ENCODE measurements around the gene HELZ.

Gene HELZ

GRCh38 chr17:67035131-67036083 lies 209.6 kb downstream of the HELZ start:
- H3K9me3 ChIP-seq = no peaks in the 10 kb centered on the region
- H3K4me1 ChIP-seq = no peaks in the 10 kb centered on the region
- H3K27me3 ChIP-seq (ENCODE audit: low read depth) = no peaks in the 10 kb centered on the region
- no peak for DNase-seq (ENCODE audit: low spot score in 2 of 2)
- H3K36me3 ChIP-seq (replicated peaks) = no peaks in the 10 kb centered on the region
- in situ Hi-C loops (cut with MboI; ENCODE audit: low sequenced_read_pairs) = no loop called here
- no peak overlapping the region for H3K4me3 ChIP-seq

- H3K4me1 ChIP-seq = no peaks in the 10 kb centered on the region
- H3K27me3 ChIP-seq (ENCODE audit: low read depth) = no peaks in the 10 kb centered on the region
- H3K4me3 ChIP-seq = no peak overlapping the region
- in situ Hi-C loops (cut with MboI; ENCODE audit: low sequenced_read_pairs) = no loop called here
- H3K9me3 ChIP-seq = no peaks in the 10 kb centered on the region
- no peak for DNase-seq (ENCODE audit: low spot score in 2 of 2)
- H3K36me3 ChIP-seq (replicated peaks) = no peaks in the 10 kb centered on the region
These were observed 211.4 kb downstream of the HELZ start for GRCh38 chr17:67033613-67034012.

GRCh38 chr17:67032985-67033384 lies 212.0 kb downstream of the HELZ start:
- DNase-seq (ENCODE audit: low spot score in 2 of 2) = no peak
- Histone ChIP-seq H3K9me3 (no peaks in the 10 kb centered on the region), H3K27me3 (ENCODE audit: low read depth) (no peaks in the 10 kb centered on the region), H3K4me3 (no peak overlapping the region), H3K4me1 (no peaks in the 10 kb centered on the region), H3K36me3 (replicated peaks) (no peaks in the 10 kb centered on the region)
- in situ Hi-C loops (cut with MboI; ENCODE audit: low sequenced_read_pairs) = no loop called here

GRCh38 chr17:67032382-67032781 lies 212.6 kb downstream of the HELZ start:
- H3K27me3 ChIP-seq (ENCODE audit: low read depth) = no peaks in the 10 kb centered on the region
- H3K36me3 ChIP-seq (replicated peaks) = no peaks in the 10 kb centered on the region
- H3K4me3 ChIP-seq = no peak overlapping the region
- in situ Hi-C loops (cut with MboI; ENCODE audit: low sequenced_read_pairs) = no loop called here
- H3K4me1 ChIP-seq = no peaks in the 10 kb centered on the region
- no peak for DNase-seq (ENCODE audit: low spot score in 2 of 2)
- H3K9me3 ChIP-seq = no peaks in the 10 kb centered on the region

GRCh38 chr17:67030641-67031040 lies 214.4 kb downstream of the HELZ start:
- Histone ChIP-seq H3K9me3 (no peaks in the 10 kb centered on the region), H3K4me1 (no peaks in the 10 kb centered on the region), H3K36me3 (replicated peaks) (no peaks in the 10 kb centered on the region), H3K27me3 (ENCODE audit: low read depth) (no peaks in the 10 kb centered on the region), H3K4me3 (no peak overlapping the region)
- no peak for DNase-seq (ENCODE audit: low spot score in 2 of 2)
- in situ Hi-C loops (cut with MboI; ENCODE audit: low sequenced_read_pairs) = no loop called here

GRCh38 chr17:67027031-67027628 lies 217.9 kb downstream of the HELZ start:
- H3K27me3 ChIP-seq (ENCODE audit: low read depth) = no peaks in the 10 kb centered on the region
- H3K4me1 ChIP-seq = no peaks in the 10 kb centered on the region
- H3K36me3 ChIP-seq (replicated peaks) = no peaks in the 10 kb centered on the region
- in situ Hi-C loops (cut with MboI; ENCODE audit: low sequenced_read_pairs) = no loop called here
- no peaks in the 10 kb centered on the region for H3K9me3 ChIP-seq
- no peak for DNase-seq (ENCODE audit: low spot score in 2 of 2)
- no peak overlapping the region for H3K4me3 ChIP-seq

GRCh38 chr17:67026341-67026740 lies 218.7 kb downstream of the HELZ start:
- Histone ChIP-seq H3K9me3 (no peaks in the 10 kb centered on the region), H3K27me3 (ENCODE audit: low read depth) (no peaks in the 10 kb centered on the region), H3K4me1 (no peaks in the 10 kb centered on the region), H3K36me3 (replicated peaks) (no peaks in the 10 kb centered on the region), H3K4me3 (no peak overlapping the region)
- no peak for DNase-seq (ENCODE audit: low spot score in 2 of 2)
- in situ Hi-C loops (cut with MboI; ENCODE audit: low sequenced_read_pairs) = no loop called here

GRCh38 chr17:67025216-67025792 lies 219.7 kb downstream of the HELZ start:
- Histone ChIP-seq H3K4me3 (no peak overlapping the region), H3K27me3 (ENCODE audit: low read depth) (no peaks in the 10 kb centered on the region)
- in situ Hi-C loops (cut with MboI; ENCODE audit: low sequenced_read_pairs) = no loop called here

GRCh38 chr17:67024736-67025135 lies 220.3 kb downstream of the HELZ start:
- Histone ChIP-seq H3K4me3 (no peak overlapping the region), H3K27me3 (ENCODE audit: low read depth) (no peaks in the 10 kb centered on the region), H3K36me3 (replicated peaks) (no peaks in the 10 kb centered on the region), H3K9me3 (no peaks in the 10 kb centered on the region), H3K4me1 (no peaks in the 10 kb centered on the region)
- in situ Hi-C loops (cut with MboI; ENCODE audit: low sequenced_read_pairs) = no loop called here
- no peak for DNase-seq (ENCODE audit: low spot score in 2 of 2)

More at GRCh38 chr17:67025216-67025792, 219.7 kb downstream of the HELZ start:
- Histone ChIP-seq H3K9me3 (no peaks in the 10 kb centered on the region), H3K36me3 (replicated peaks) (no peaks in the 10 kb centered on the region), H3K4me1 (no peaks in the 10 kb centered on the region)
- no peak for DNase-seq (ENCODE audit: low spot score in 2 of 2)

GRCh38 chr17:67022451-67022810 lies 222.6 kb downstream of the HELZ start:
- no peaks in the 10 kb centered on the region for H3K27me3 ChIP-seq (ENCODE audit: low read depth)
- no peaks in the 10 kb centered on the region for H3K4me1 ChIP-seq
- no peaks in the 10 kb centered on the region for H3K36me3 ChIP-seq (replicated peaks)
- no peak overlapping the region for H3K4me3 ChIP-seq
- DNase-seq (ENCODE audit: low spot score in 2 of 2) = no peak
- no peaks in the 10 kb centered on the region for H3K9me3 ChIP-seq
- in situ Hi-C loops (cut with MboI; ENCODE audit: low sequenced_read_pairs) = no loop called here

GRCh38 chr17:67021743-67022450 lies 223.1 kb downstream of the HELZ start:
- no peaks in the 10 kb centered on the region for H3K4me1 ChIP-seq
- in situ Hi-C loops (cut with MboI; ENCODE audit: low sequenced_read_pairs) = no loop called here
- DNase-seq (ENCODE audit: low spot score in 2 of 2) = no peak
- H3K9me3 ChIP-seq = no peaks in the 10 kb centered on the region
- no peaks in the 10 kb centered on the region for H3K36me3 ChIP-seq (replicated peaks)
- H3K4me3 ChIP-seq = no peak overlapping the region
- no peaks in the 10 kb centered on the region for H3K27me3 ChIP-seq (ENCODE audit: low read depth)

- DNase-seq (ENCODE audit: low spot score in 2 of 2) = no peak
- no peaks in the 10 kb centered on the region for H3K36me3 ChIP-seq (replicated peaks)
- no peaks in the 10 kb centered on the region for H3K4me1 ChIP-seq
- H3K27me3 ChIP-seq (ENCODE audit: low read depth) = no peaks in the 10 kb centered on the region
- no peaks in the 10 kb centered on the region for H3K9me3 ChIP-seq
- H3K4me3 ChIP-seq = no peak overlapping the region
- in situ Hi-C loops (cut with MboI; ENCODE audit: low sequenced_read_pairs) = no loop called here
These were observed 223.8 kb downstream of the HELZ start for GRCh38 chr17:67021196-67021595.

All from HAP-1 (cell line).